Colonic mucosa (tissue), 4 donors: ENCODE data around the gene CUBN. TPM values are rescaled to one million over a fixed set of nuclear protein-coding genes. Genes with fewer than 3 reads are reported as not detected.
A peak's percentile ranks its signal among the peaks of the same experiment; 100 is the strongest.

Source experiments
- DNase-seq: peaks from one replicate; pipeline ENCODE4 v3.0.0-alpha.2; 2020
- H3K27ac ChIP-seq: fragments of 200-600 bp; one replicate; pipeline ENCODE4 v1.8.0; 2021
- H3K27me3 ChIP-seq: fragments of 200-600 bp; one replicate; pipeline ENCODE4 v1.8.0; 2021
- H3K36me3 ChIP-seq: fragments of 200-600 bp; one replicate; pipeline ENCODE4 v1.8.0; 2021
- H3K4me1 ChIP-seq: fragments of 200-600 bp; one replicate; pipeline ENCODE4 v1.8.0; 2021; ENCODE audit warnings: mild to moderate bottlenecking
- H3K4me3 ChIP-seq: fragments of 200-600 bp; one replicate; pipeline ENCODE4 v1.8.0; 2021
- H3K9ac ChIP-seq, 2 donors: one replicate each; pipeline ENCODE4 v1.7.0; 2013; ENCODE audit warnings: control low read depth in 2 of 2, low read depth in 2 of 2, low read length in 2 of 2
- H3K9me3 ChIP-seq: fragments of 200-600 bp; one replicate; pipeline ENCODE4 v1.8.0; 2021
- intact Hi-C: fragments of 100-400 bp; cut with DNase I; formaldehyde crosslinking; loops from one replicate; pipeline ENCODE4 v1.14.1; 2022
- total RNA-seq, 2 donors: library from RNA; stranded (reverse); fragmentation: NEBNext Ultra II Directional in 1 of 2; extraction: Animal tissue kit (Norgen Biotek cat#: 25700) in 1 of 2; gene quantifications; one replicate each; pipeline ENCODE4 v1.2.1, GENCODE V29; 2021
- TF ChIP-seq, protein P1 (sequence below): fragments of 200-600 bp; IDR thresholded peaks from one replicate; pipeline ENCODE4 v1.8.0; 2022; ENCODE audit warnings: antibody characterized with exemption, mild to moderate bottlenecking
- donor health status: healthy.
- donor health status: DM: no; HTN: no; CAD: no.
- donor health status: DM: no; HTN: no; CAD: no.

CUBN gene
- total RNA-seq, 2 donors from 2014 or later: 0.25 to 0.42 TPM

DNA sequence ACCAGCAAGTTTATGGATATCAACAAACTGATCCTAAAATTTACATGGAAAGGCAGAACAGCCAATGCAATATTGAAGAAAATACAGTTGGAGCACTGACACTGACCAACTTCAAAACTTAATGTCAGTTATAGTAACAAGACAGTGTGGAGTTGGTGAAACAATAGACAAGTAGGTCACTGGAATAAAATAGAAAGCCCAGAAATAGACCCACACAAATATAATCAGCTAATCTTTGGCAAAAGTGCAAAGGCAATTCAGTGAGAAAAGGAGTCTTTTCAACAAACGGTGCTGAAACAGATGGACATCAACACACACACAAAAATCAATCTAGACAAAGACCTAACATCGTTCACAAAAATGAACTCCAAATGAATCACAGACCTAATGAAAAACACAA, 326.1 kb downstream of the CUBN start:
- DNase-seq: no peak
- Histone ChIP-seq H3K4me3 (no peak overlapping the region), H3K36me3 (no peaks in the 10 kb centered on the region), H3K9ac (no peak overlapping the region), H3K27me3 (no peaks in the 10 kb centered on the region), H3K4me1 (no peaks in the 10 kb centered on the region), H3K9me3 (no peaks in the 10 kb centered on the region), H3K27ac (no peak overlapping the region)
- intact Hi-C loops: no loop called here
- TF ChIP-seq, protein P1, sequence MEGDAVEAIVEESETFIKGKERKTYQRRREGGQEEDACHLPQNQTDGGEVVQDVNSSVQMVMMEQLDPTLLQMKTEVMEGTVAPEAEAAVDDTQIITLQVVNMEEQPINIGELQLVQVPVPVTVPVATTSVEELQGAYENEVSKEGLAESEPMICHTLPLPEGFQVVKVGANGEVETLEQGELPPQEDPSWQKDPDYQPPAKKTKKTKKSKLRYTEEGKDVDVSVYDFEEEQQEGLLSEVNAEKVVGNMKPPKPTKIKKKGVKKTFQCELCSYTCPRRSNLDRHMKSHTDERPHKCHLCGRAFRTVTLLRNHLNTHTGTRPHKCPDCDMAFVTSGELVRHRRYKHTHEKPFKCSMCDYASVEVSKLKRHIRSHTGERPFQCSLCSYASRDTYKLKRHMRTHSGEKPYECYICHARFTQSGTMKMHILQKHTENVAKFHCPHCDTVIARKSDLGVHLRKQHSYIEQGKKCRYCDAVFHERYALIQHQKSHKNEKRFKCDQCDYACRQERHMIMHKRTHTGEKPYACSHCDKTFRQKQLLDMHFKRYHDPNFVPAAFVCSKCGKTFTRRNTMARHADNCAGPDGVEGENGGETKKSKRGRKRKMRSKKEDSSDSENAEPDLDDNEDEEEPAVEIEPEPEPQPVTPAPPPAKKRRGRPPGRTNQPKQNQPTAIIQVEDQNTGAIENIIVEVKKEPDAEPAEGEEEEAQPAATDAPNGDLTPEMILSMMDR: no peak

DNA sequence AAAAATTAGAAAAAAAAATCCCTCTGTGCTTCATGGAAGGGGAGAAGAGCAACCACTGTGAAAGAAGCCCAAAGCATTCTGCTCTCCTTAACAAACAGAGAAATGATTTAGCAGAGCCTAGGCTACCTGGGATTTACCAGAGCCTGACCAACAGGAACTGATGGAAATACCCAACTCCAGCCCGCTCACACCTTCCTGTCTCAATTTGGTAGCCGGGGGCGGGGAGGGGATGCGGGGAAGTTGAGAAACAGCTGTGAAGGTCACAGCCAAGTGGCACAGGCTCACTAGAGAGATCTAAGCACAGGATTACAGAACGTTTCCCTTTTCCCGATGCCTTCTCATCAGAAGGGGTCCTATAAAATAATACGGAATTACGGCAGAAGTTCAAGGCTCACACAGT, 330.0 kb downstream of the CUBN start:
- Histone ChIP-seq H3K27ac (no peak overlapping the region), H3K27me3 (no peaks in the 10 kb centered on the region), H3K36me3 (no peaks in the 10 kb centered on the region), H3K4me3 (no peak overlapping the region), H3K9me3 (no peaks in the 10 kb centered on the region), H3K9ac (no peak overlapping the region), H3K4me1 (no peaks in the 10 kb centered on the region)
- intact Hi-C loops: no loop called here
- TF ChIP-seq, protein P1: no peak
- no peak for DNase-seq

DNA sequence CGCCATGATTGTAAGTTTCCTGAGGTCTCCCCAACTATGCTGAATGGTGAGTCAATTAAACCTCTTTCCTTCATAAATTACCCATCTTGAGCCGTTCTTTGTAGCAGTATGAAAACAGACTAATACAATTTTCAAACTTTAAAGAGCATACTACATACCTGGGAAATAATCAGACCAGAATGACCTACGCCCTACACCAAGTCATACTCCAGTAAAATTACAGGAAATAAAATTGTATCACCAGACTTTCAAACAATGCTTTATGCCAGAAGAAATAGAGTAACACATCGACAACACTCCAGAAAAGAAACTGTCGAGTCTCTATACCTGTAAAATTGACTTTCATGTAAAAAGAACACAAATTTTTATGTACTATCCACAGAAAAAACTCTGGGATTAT, 331.0 kb downstream of the CUBN start:
- H3K4me3 ChIP-seq: no peak overlapping the region
- intact Hi-C loops: no loop called here
- H3K9ac ChIP-seq: no peak overlapping the region
- H3K27ac ChIP-seq: no peak overlapping the region
- TF ChIP-seq, protein P1: no peak
- no peak for DNase-seq
- no peaks in the 10 kb centered on the region for H3K36me3 ChIP-seq
- H3K9me3 ChIP-seq: no peaks in the 10 kb centered on the region
- H3K27me3 ChIP-seq: no peaks in the 10 kb centered on the region
- H3K4me1 ChIP-seq: no peaks in the 10 kb centered on the region

GRCh38 chr10:16795410-16796073, 334.1 kb downstream of the CUBN start:
- DNase-seq: no peak
- no peaks in the 10 kb centered on the region for H3K4me1 ChIP-seq
- H3K36me3 ChIP-seq: no peaks in the 10 kb centered on the region
- H3K4me3 ChIP-seq: no peak overlapping the region
- H3K9me3 ChIP-seq: no peaks in the 10 kb centered on the region
- H3K9ac ChIP-seq: no peak overlapping the region
- intact Hi-C loops: no loop called here
- TF ChIP-seq, protein P1: no peak
- no peaks in the 10 kb centered on the region for H3K27me3 ChIP-seq
- no peak overlapping the region for H3K27ac ChIP-seq

DNA sequence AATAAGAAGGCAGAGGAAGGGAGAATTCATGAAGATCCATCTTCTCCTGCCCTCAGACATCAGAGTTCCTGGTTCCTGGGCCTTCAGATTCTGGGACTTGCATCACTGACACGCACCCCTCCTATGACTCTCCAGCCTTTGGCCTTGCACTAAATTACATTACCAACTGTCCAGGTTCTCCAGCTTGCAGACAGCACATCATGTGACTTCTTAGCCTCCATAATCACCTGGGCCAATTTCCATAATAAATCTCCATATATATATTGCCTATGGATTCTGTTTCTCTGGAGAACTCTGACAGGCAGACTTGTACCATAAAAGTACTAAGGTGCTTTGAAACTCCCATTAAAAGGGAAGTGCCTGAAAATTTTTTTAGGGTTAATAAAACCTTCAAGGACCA, 335.6 kb downstream of the CUBN start:
- Histone ChIP-seq H3K27me3 (no peaks in the 10 kb centered on the region), H3K36me3 (no peaks in the 10 kb centered on the region), H3K27ac (peak overlapping the region; percentile 3), H3K9me3 (no peaks in the 10 kb centered on the region), H3K4me1 (no peaks in the 10 kb centered on the region), H3K4me3 (no peak overlapping the region), H3K9ac (no peak overlapping the region)
- intact Hi-C loops: no loop called here
- TF ChIP-seq, protein P1: no peak
- no peak for DNase-seq
